ENCODE measurements around the gene ACSL3.

The ACSL3 gene

GRCh38 chr2:222877556-222878300 is 16.9 kb downstream of the ACSL3 start:
- no peak for DNase-seq
- in situ Hi-C loops (cut with MboI; ENCODE audit: low pct_unique_long_range_greater_than_20kb, low sequenced_read_pairs) = no loop called here

GRCh38 chr2:222878301-222878876 is 17.6 kb downstream of the ACSL3 start:
- in situ Hi-C loops (cut with MboI; ENCODE audit: low pct_unique_long_range_greater_than_20kb, low sequenced_read_pairs) = no loop called here

GRCh38 chr2:222878877-222879603 is 18.2 kb downstream of the ACSL3 start:
- in situ Hi-C loops (cut with MboI; ENCODE audit: low pct_unique_long_range_greater_than_20kb, low sequenced_read_pairs) = no loop called here
- DNase-seq = no peak

More at GRCh38 chr2:222878301-222878876, 17.6 kb downstream of the ACSL3 start:
- no peak for DNase-seq

- no peak for DNase-seq
- in situ Hi-C loops (cut with MboI; ENCODE audit: low pct_unique_long_range_greater_than_20kb, low sequenced_read_pairs) = no loop called here
Observed at GRCh38 chr2:222879604-222879933, 18.7 kb downstream of the ACSL3 start.

- in situ Hi-C loops (cut with MboI; ENCODE audit: low pct_unique_long_range_greater_than_20kb, low sequenced_read_pairs) = no loop called here
- no peak for DNase-seq
Observed at GRCh38 chr2:222882484-222882928, 21.7 kb downstream of the ACSL3 start.

- DNase-seq = no peak
- in situ Hi-C loops (cut with MboI; ENCODE audit: low pct_unique_long_range_greater_than_20kb, low sequenced_read_pairs) = no loop called here
Observed at GRCh38 chr2:222883420-222883819, 22.6 kb downstream of the ACSL3 start.

GRCh38 chr2:222884114-222884771 is 23.4 kb downstream of the ACSL3 start:
- in situ Hi-C loops (cut with MboI; ENCODE audit: low pct_unique_long_range_greater_than_20kb, low sequenced_read_pairs) = no loop called here
- DNase-seq = no peak

- DNase-seq = no peak
- in situ Hi-C loops (cut with MboI; ENCODE audit: low pct_unique_long_range_greater_than_20kb, low sequenced_read_pairs) = no loop called here
Observed at GRCh38 chr2:222884805-222885424, 24.1 kb downstream of the ACSL3 start.

- in situ Hi-C loops (cut with MboI; ENCODE audit: low pct_unique_long_range_greater_than_20kb, low sequenced_read_pairs) = no loop called here
- no peak for DNase-seq
Observed at GRCh38 chr2:222887124-222887523, 26.3 kb downstream of the ACSL3 start.

- DNase-seq = no peak
- in situ Hi-C loops (cut with MboI; ENCODE audit: low pct_unique_long_range_greater_than_20kb, low sequenced_read_pairs) = no loop called here
Observed at GRCh38 chr2:222888716-222889115, 27.9 kb downstream of the ACSL3 start.

GRCh38 chr2:222891890-222892289 is 31.1 kb downstream of the ACSL3 start:
- DNase-seq = no peak
- in situ Hi-C loops (cut with MboI; ENCODE audit: low pct_unique_long_range_greater_than_20kb, low sequenced_read_pairs) = no loop called here

GRCh38 chr2:222892321-222892720 is 31.5 kb downstream of the ACSL3 start:
- in situ Hi-C loops (cut with MboI; ENCODE audit: low pct_unique_long_range_greater_than_20kb, low sequenced_read_pairs) = no loop called here
- peak; percentile 15 for DNase-seq

GRCh38 chr2:222892761-222893160 is 31.9 kb downstream of the ACSL3 start:
- DNase-seq = no peak
- in situ Hi-C loops (cut with MboI; ENCODE audit: low pct_unique_long_range_greater_than_20kb, low sequenced_read_pairs) = no loop called here

- in situ Hi-C loops (cut with MboI; ENCODE audit: low pct_unique_long_range_greater_than_20kb, low sequenced_read_pairs) = no loop called here
- no peak for DNase-seq
Observed at GRCh38 chr2:222893716-222894115, 32.9 kb downstream of the ACSL3 start.

GRCh38 chr2:222895144-222895543 is 34.3 kb downstream of the ACSL3 start:
- in situ Hi-C loops (cut with MboI; ENCODE audit: low pct_unique_long_range_greater_than_20kb, low sequenced_read_pairs) = no loop called here
- DNase-seq = no peak

GRCh38 chr2:222897898-222898297 is 37.1 kb downstream of the ACSL3 start:
- peak; percentile 42 for DNase-seq
- in situ Hi-C loops (cut with MboI; ENCODE audit: low pct_unique_long_range_greater_than_20kb, low sequenced_read_pairs) = no loop called here

- in situ Hi-C loops (cut with MboI; ENCODE audit: low pct_unique_long_range_greater_than_20kb, low sequenced_read_pairs) = loop anchor here (25.0 kb wide), 1 partner anchor 212 kb away; no protein-coding TSS in a partner anchor
Observed at GRCh38 chr2:222899413-222900181, 38.8 kb downstream of the ACSL3 start.

GRCh38 chr2:222900354-222900753 is 39.5 kb downstream of the ACSL3 start:
- no peak for DNase-seq
- in situ Hi-C loops (cut with MboI; ENCODE audit: low pct_unique_long_range_greater_than_20kb, low sequenced_read_pairs) = loop anchor here (25.0 kb wide), 1 partner anchor 213 kb away; no protein-coding TSS in a partner anchor

More at GRCh38 chr2:222899413-222900181, 38.8 kb downstream of the ACSL3 start:
- DNase-seq = no peak
